H9 (cell line): ENCODE results near the gene NUP35. TPM values are rescaled to one million over a fixed set of nuclear protein-coding genes. Genes with fewer than 3 reads are reported as not detected.

Experiments used
- DNase-seq: peaks from one replicate; pipeline ENCODE4 v3.0.0-alpha.2; 2017
- H2AFZ ChIP-seq: one replicate; pipeline ENCODE4 v1.6.1; 2013; ENCODE audit warnings: mild to moderate bottlenecking, low read length, control low read depth, moderate library complexity
- H2AK5ac ChIP-seq: 2 replicates; pipeline ENCODE4 v1.6.1; 2013; ENCODE audit warnings: low read length, control low read depth, mixed read lengths; ENCODE audit not compliant: insufficient read length
- H2BK120ac ChIP-seq: one replicate; pipeline ENCODE4 v1.6.1; 2013; ENCODE audit warnings: low read depth, mild to moderate bottlenecking, low read length, control low read depth, inconsistent platforms; ENCODE audit not compliant: poor library complexity, severe bottlenecking
- H2BK12ac ChIP-seq: 2 replicates; pipeline ENCODE4 v1.6.1; 2013; ENCODE audit warnings: low read length, control low read depth, mixed read lengths, low read depth; ENCODE audit not compliant: insufficient read length
- H2BK15ac ChIP-seq: 2 replicates; pipeline ENCODE4 v1.6.1; 2013; ENCODE audit warnings: low read depth, low read length, control low read depth
- H2BK20ac ChIP-seq: one replicate; pipeline ENCODE4 v1.6.1; 2013; ENCODE audit warnings: low read depth, mild to moderate bottlenecking, low read length, control low read depth, inconsistent platforms; ENCODE audit not compliant: poor library complexity, severe bottlenecking
- H2BK5ac ChIP-seq: 2 replicates; pipeline ENCODE4 v1.6.1; 2013; ENCODE audit warnings: low read length, control low read depth, mixed read lengths; ENCODE audit not compliant: insufficient read length
- H3K14ac ChIP-seq: 2 replicates; pipeline ENCODE4 v1.6.1; 2013; ENCODE audit warnings: low read length, control low read depth; ENCODE audit not compliant: insufficient read depth
- H3K18ac ChIP-seq: 2 replicates; pipeline ENCODE4 v1.6.1; 2013; ENCODE audit warnings: low read depth, mild to moderate bottlenecking, mixed read lengths, low read length, control low read depth; ENCODE audit not compliant: insufficient read length
- H3K23ac ChIP-seq: 2 replicates; pipeline ENCODE4 v1.6.1; 2013; ENCODE audit warnings: low read length, control low read depth, mixed read lengths, low read depth; ENCODE audit not compliant: insufficient read length
- H3K23me2 ChIP-seq: 2 replicates; pipeline ENCODE4 v1.6.1; 2013; ENCODE audit warnings: low read depth, mild to moderate bottlenecking, mixed read lengths, low read length, control low read depth; ENCODE audit not compliant: insufficient read length, poor library complexity, severe bottlenecking
- H3K27ac ChIP-seq: 2 replicates; pipeline ENCODE4 v1.5.1; 2013; ENCODE audit warnings: low read length, control low read depth, mixed read lengths, low read depth; ENCODE audit not compliant: insufficient read length
- H3K27me3 ChIP-seq: 2 replicates; pipeline ENCODE4 v1.6.1; 2013; ENCODE audit warnings: low read length, control low read depth, inconsistent platforms; ENCODE audit not compliant: insufficient read depth
- H3K4ac ChIP-seq: 2 replicates; pipeline ENCODE4 v1.6.1; 2013; ENCODE audit warnings: low read depth, mild to moderate bottlenecking, control low read depth, inconsistent platforms, low read length, moderate library complexity
- H3K4me1 ChIP-seq: 2 replicates; pipeline ENCODE4 v1.6.1; 2013; ENCODE audit warnings: low read length, control low read depth, inconsistent platforms; ENCODE audit not compliant: insufficient read depth
- H3K4me2 ChIP-seq: 2 replicates; pipeline ENCODE4 v1.6.1; 2013; ENCODE audit warnings: low read length, control low read depth, mixed read lengths; ENCODE audit not compliant: insufficient read length, insufficient read depth
- H3K56ac ChIP-seq: 2 replicates; pipeline ENCODE4 v1.6.1; 2013; ENCODE audit warnings: low read depth, mild to moderate bottlenecking, mixed read lengths, low read length, control low read depth; ENCODE audit not compliant: insufficient read length
- H3K79me1 ChIP-seq: 2 replicates; pipeline ENCODE4 v1.6.1; 2013; ENCODE audit warnings: low read depth, mild to moderate bottlenecking, moderate library complexity, low read length, control low read depth, inconsistent platforms; ENCODE audit not compliant: insufficient read depth, poor library complexity, severe bottlenecking
- H3K79me2 ChIP-seq: 2 replicates; pipeline ENCODE4 v1.6.1; 2013; ENCODE audit warnings: low read length, control low read depth, inconsistent platforms; ENCODE audit not compliant: insufficient read depth
- H3K9ac ChIP-seq: 2 replicates; pipeline ENCODE4 v1.6.1; 2013; ENCODE audit warnings: low read length, control low read depth, mixed read lengths; ENCODE audit not compliant: insufficient read length; ENCODE audit errors: extremely low read depth
- H3K9me3 ChIP-seq: one replicate; pipeline ENCODE4 v1.6.1; 2013; ENCODE audit warnings: low read depth, low read length, inconsistent platforms; ENCODE audit not compliant: control insufficient read depth
- H3T11ph ChIP-seq: one replicate; pipeline ENCODE4 v1.6.1; 2013; ENCODE audit warnings: mild to moderate bottlenecking, low read length, control low read depth, inconsistent platforms
- H4K20me1 ChIP-seq: one replicate; pipeline ENCODE4 v1.6.1; 2013; ENCODE audit not compliant: control insufficient read depth, insufficient read length, insufficient read depth
- H4K5ac ChIP-seq: 2 replicates; pipeline ENCODE4 v1.6.1; 2013; ENCODE audit warnings: low read depth, mild to moderate bottlenecking, mixed read lengths, low read length, control low read depth; ENCODE audit not compliant: insufficient read length
- H4K8ac ChIP-seq: replicated peaks from 2 replicates; pipeline ENCODE4 v1.6.1; 2013; ENCODE audit warnings: low read length, control low read depth, mixed read lengths, low read depth; ENCODE audit not compliant: insufficient read length
- H4K91ac ChIP-seq: 2 replicates; pipeline ENCODE4 v1.6.1; 2013; ENCODE audit warnings: low read depth, mild to moderate bottlenecking, moderate library complexity, mixed read lengths, low read length, control low read depth; ENCODE audit not compliant: insufficient read length
- H3K27ac Mint-ChIP-seq, 3 experiments: 2 replicates in 2 of 3; 3 replicates in 1 of 3; pipeline ENCODE4 v1.8.0; 2020 to 2021; ENCODE audit warnings: mixed read lengths in 3 of 3, mild to moderate bottlenecking in 1 of 3, moderate library complexity in 1 of 3
- H3K27me3 Mint-ChIP-seq: 2 replicates; pipeline ENCODE4 v1.8.0; 2021; ENCODE audit warnings: low read depth, mild to moderate bottlenecking, moderate library complexity, mixed read lengths
- H3K36me3 Mint-ChIP-seq, 3 experiments: 2 replicates in 2 of 3; 3 replicates in 1 of 3; pipeline ENCODE4 v1.8.0; 2020 to 2021; ENCODE audit warnings: low read depth in 3 of 3, mixed read lengths in 3 of 3; ENCODE audit not compliant: insufficient read depth in 1 of 3
- H3K4me1 Mint-ChIP-seq, 2 experiments: 2 replicates each; pipeline ENCODE4 v1.8.0; 2020; ENCODE audit warnings: mixed read lengths in 2 of 2
- H3K4me3 Mint-ChIP-seq, 2 experiments: 2 replicates in 1 of 2; 3 replicates in 1 of 2; pipeline ENCODE4 v1.8.0; 2020 to 2021; ENCODE audit warnings: mild to moderate bottlenecking in 2 of 2, mixed read lengths in 2 of 2, moderate library complexity in 1 of 2
- H3K9me3 Mint-ChIP-seq, 2 experiments: 2 replicates in 1 of 2; 3 replicates in 1 of 2; pipeline ENCODE4 v1.8.0; 2020; ENCODE audit warnings: mild to moderate bottlenecking in 2 of 2, mixed read lengths in 2 of 2, moderate library complexity in 1 of 2
- CTCF ChIP-seq: fragments of 200-600 bp; sonication (generic); conservative IDR thresholded peaks from 3 replicates; pipeline ENCODE4 v1.8.0; 2021; ENCODE audit warnings: antibody characterized with exemption, mild to moderate bottlenecking
- WGBS: extraction: QIAGEN DNeasy Blood & Tissue Kit; methylation state at CpG from one replicate; pipeline ENCODE4 v1.1.7; 2013; ENCODE audit warnings: missing lambda C conversion rate, low lambda C conversion rate, mixed read lengths; ENCODE audit not compliant: insufficient read length; ENCODE audit errors: extremely low coverage; 5-methylcytosine and 5-hydroxymethylcytosine counted together
- total RNA-seq: library from RNA; stranded (reverse); gene quantifications from 2 replicates; pipeline ENCODE4 v1.2.1, GENCODE V29; 2021

Gene NUP35
- total RNA-seq, 1 experiment from 2014 or later = 53.6 TPM

GRCh38 chr2:183148955-183149354, 24.7 kb downstream of the NUP35 start:
- no peak overlapping the region for H3K4ac ChIP-seq
- H2BK12ac ChIP-seq = no peak overlapping the region
- H3K18ac ChIP-seq = no peak overlapping the region
- no peak overlapping the region for H4K91ac ChIP-seq
- Mint-ChIP-seq H3K27ac (peak overlapping the region in 2 of 3 experiments; percentile 3 to 85; a peak in 3 of 7 replicates), H3K36me3 (peaks cover 64 to 71% (median 65%) of the 10 kb centered on the region in 3 experiments), H3K4me3 (no peak overlapping the region), H3K9me3 (peaks cover 16 to 18% of the 10 kb centered on the region in 2 experiments; a peak in 4 of 5 replicates), H3K4me1 (peaks cover 25 to 28% of the 10 kb centered on the region in 2 experiments), H3K27me3 (no peaks in the 10 kb centered on the region)
- no peak overlapping the region for H4K8ac ChIP-seq
- no peak overlapping the region for H3K27ac ChIP-seq
- H3K9ac ChIP-seq = no peak overlapping the region
- DNase-seq = no peak
- peaks cover 3% of the 10 kb centered on the region; the same call in 1 of the 2 replicates for H3K79me2 ChIP-seq
- WGBS = no CpG with 5 or more reads among the region's 1 CpG
- no peak overlapping the region for H2AFZ ChIP-seq
- no peak overlapping the region for H2BK20ac ChIP-seq
- H3K56ac ChIP-seq = no peak overlapping the region
- H2BK120ac ChIP-seq = no peak overlapping the region
- no peak overlapping the region for H2BK15ac ChIP-seq
- no peak for TF ChIP-seq CTCF
- H4K5ac ChIP-seq = no peak overlapping the region
- no peak overlapping the region for H3T11ph ChIP-seq
- H3K4me2 ChIP-seq = no peak overlapping the region
- H3K23ac ChIP-seq = no peak overlapping the region
- no peaks in the 10 kb centered on the region for H3K23me2 ChIP-seq
- H3K9me3 ChIP-seq = peaks cover 2% of the 10 kb centered on the region
- H3K4me1 ChIP-seq = peaks cover 2% of the 10 kb centered on the region
- peaks cover 5% of the 10 kb centered on the region for H3K79me1 ChIP-seq
- H3K14ac ChIP-seq = no peak overlapping the region
- H4K20me1 ChIP-seq = no peaks in the 10 kb centered on the region
- H2AK5ac ChIP-seq = no peak overlapping the region
- no peaks in the 10 kb centered on the region for H3K27me3 ChIP-seq
- no peak overlapping the region for H2BK5ac ChIP-seq
